Measurements from ENCODE around the gene HEG1. TPM values are rescaled to one million over a fixed set of nuclear protein-coding genes. Genes with fewer than 3 reads are reported as not detected.

HEG1 gene
- total and polyA plus RNA-seq, 2 of the 8 experiments (the other 6 are each of a cell fraction or from before 2014, with no cell fraction given), result 5.3 to 9.7 TPM

GRCh38 chr3:125001557-125002413, 54.0 kb downstream of the HEG1 start:
- H3K4me3 ChIP-seq (ENCODE audit: extremely low read depth in 1 of 4, insufficient read depth in 2 of 4, low read depth in 3 of 4, low read length in 4 of 4), result no peak overlapping the region
- H2BK5ac ChIP-seq (ENCODE audit: low read depth, low read length), result no peak overlapping the region
- ChIA-PET POLR2A (ENCODE audit: partially characterized antibody) (no interaction called here), CTCF (ENCODE audit: partially characterized antibody) (interaction anchor here (0.5 to 2.8 kb wide), 8 partner anchors 10 to 581 kb away, joined by 3 to 9 read pairs (median 4); no protein-coding TSS in a partner anchor)
- H2AK5ac ChIP-seq (ENCODE audit: low read depth, low read length), result no peak overlapping the region
- H2BK15ac ChIP-seq (ENCODE audit: low read length), result no peak overlapping the region
- no peak overlapping the region for H3K23ac ChIP-seq (ENCODE audit: insufficient read length)
- no peaks in the 10 kb centered on the region for H4K20me1 ChIP-seq (replicated peaks in 1 of 2; ENCODE audit: control insufficient read depth in 1 of 2, insufficient read depth in 2 of 2, low read length in 2 of 2)
- H3K23me2 ChIP-seq (ENCODE audit: low read depth, low read length), result no peaks in the 10 kb centered on the region
- H3K4me2 ChIP-seq (ENCODE audit: insufficient read depth in 1 of 2, low read depth in 2 of 2, low read length in 2 of 2), result no peak overlapping the region
- H3K14ac ChIP-seq (ENCODE audit: insufficient read length), result no peak overlapping the region
- no peak overlapping the region for H2BK12ac ChIP-seq (ENCODE audit: low read depth, low read length)
- H4K8ac ChIP-seq (ENCODE audit: extremely low read depth, insufficient read depth, low read length), result no peak overlapping the region
- no peak overlapping the region for H3K56ac ChIP-seq (replicated peaks; ENCODE audit: insufficient read length, low read depth, low read length)
- H4K91ac ChIP-seq (replicated peaks; ENCODE audit: insufficient read length, low read length), result no peak overlapping the region
- no peaks in the 10 kb centered on the region for H3K27me3 ChIP-seq (replicated peaks in 1 of 4; ENCODE audit: control insufficient read depth in 3 of 4, extremely low read depth in 1 of 4, insufficient read depth in 3 of 4, low read length in 3 of 4)
- no peak overlapping the region for H3K4ac ChIP-seq (replicated peaks; ENCODE audit: insufficient read length, low read depth, low read length)
- H3K4me1 ChIP-seq (replicated peaks in 1 of 4; ENCODE audit: control insufficient read depth in 3 of 4, insufficient read depth in 4 of 4, low read length in 3 of 4), result peaks cover 0 to 12% (median 7%) of the 10 kb centered on the region in 4 experiments; a peak in 5 of 7 replicates
- no peaks in the 10 kb centered on the region for H3K79me1 ChIP-seq (ENCODE audit: low read depth, low read length)
- no peak overlapping the region for H2AFZ ChIP-seq (ENCODE audit: low read length)
- H3K9ac ChIP-seq (replicated peaks in 1 of 4; ENCODE audit: extremely low read depth in 1 of 4, low read depth in 3 of 4, low read length in 3 of 4), result no peak overlapping the region
- no peaks in the 10 kb centered on the region for H3K79me2 ChIP-seq (ENCODE audit: control insufficient read depth in 1 of 2, insufficient read depth in 2 of 2, low read length in 2 of 2)
- 89% methylated on average over 12 of the region's 12 CpGs; no CpG with 5 or more reads in 1 of the 2 experiments for WGBS, 2 experiments (ENCODE audit: extremely low coverage in 1 of 2, insufficient coverage in 1 of 2, insufficient read length in 1 of 2, insufficient replicate concordance in 2 of 2, low coverage in 1 of 2, low lambda C conversion rate in 2 of 2, missing lambda C conversion rate in 1 of 2)
- TF ChIP-seq CHD1 (IDR thresholded peaks at IDR 0.05; ENCODE audit: low read depth, low read length), result no peak
- TF ChIP-seq RAD21 (IDR thresholded peaks at IDR 0.05 in 1 of 2, conservative IDR thresholded peaks at IDR 0.05 in 1 of 2; ENCODE audit: low read depth in 2 of 2, low read length in 2 of 2), result no peak
- DNase-seq (ENCODE audit: low read depth in 1 of 2, low spot score in 2 of 2) (no peak), FAIRE-seq (no peak)
- H4K5ac ChIP-seq (ENCODE audit: insufficient read length, low read depth, low read length), result no peak overlapping the region
- no peak overlapping the region for H3K27ac ChIP-seq (ENCODE audit: low read depth, low read length)
- H2BK20ac ChIP-seq (ENCODE audit: low read length), result no peak overlapping the region
- no peak overlapping the region for H2BK120ac ChIP-seq (replicated peaks; ENCODE audit: low read depth, low read length)
- H3K18ac ChIP-seq (ENCODE audit: extremely low read depth, low read length), result no peak overlapping the region
- H3K9me3 ChIP-seq (ENCODE audit: insufficient read depth in 2 of 2, low read depth in 1 of 2, low read length in 1 of 2), result no peaks in the 10 kb centered on the region
- H3K36me3 ChIP-seq (ENCODE audit: control insufficient read depth in 2 of 4, insufficient read depth in 4 of 4, low read length in 3 of 4), result peaks cover 0 to 21% (median 2%) of the 10 kb centered on the region in 4 experiments; a peak in 4 of 8 replicates

Data from H1 (cell line).